Measurements from ENCODE around the gene ATP11C. TPM values are rescaled to one million over a fixed set of nuclear protein-coding genes. Genes with fewer than 3 reads are reported as not detected.

Gene ATP11C
- polyA plus RNA-seq, 2 donors = 1.7 to 3.4 TPM

GRCh38 chrX:139905051-139905450, 27.8 kb downstream of the ATP11C start:
- H3K36me3 ChIP-seq (ENCODE audit: control insufficient read depth in 2 of 2, insufficient read depth in 2 of 2, low read length in 1 of 2) = no peaks in the 10 kb centered on the region
- 50 to 55% methylated on average over 3 of the region's 3 CpGs for WGBS, 2 donors
- H3K4me3 ChIP-seq (ENCODE audit: low read depth in 1 of 2, low read length in 2 of 2) = no peak overlapping the region
- no peaks in the 10 kb centered on the region for H3K4me1 ChIP-seq (ENCODE audit: control insufficient read depth in 2 of 2, insufficient read depth in 2 of 2, low read length in 1 of 2)
- no peak overlapping the region for H3K27ac ChIP-seq (ENCODE audit: low read depth in 2 of 2, low read length in 1 of 2)
- H3K27me3 ChIP-seq (ENCODE audit: control insufficient read depth in 1 of 2, insufficient read depth in 2 of 2, low read length in 2 of 2) = no peaks in the 10 kb centered on the region
- no peaks in the 10 kb centered on the region for H3K9me3 ChIP-seq (ENCODE audit: control insufficient read depth in 2 of 2, insufficient read depth in 1 of 2, low read depth in 1 of 2, low read length in 1 of 2)

GRCh38 chrX:139903210-139903609, 29.6 kb downstream of the ATP11C start:
- Histone ChIP-seq H3K27ac (ENCODE audit: low read depth in 2 of 2, low read length in 1 of 2) (no peak overlapping the region), H3K36me3 (ENCODE audit: control insufficient read depth in 2 of 2, insufficient read depth in 2 of 2, low read length in 1 of 2) (no peaks in the 10 kb centered on the region), H3K27me3 (ENCODE audit: control insufficient read depth in 1 of 2, insufficient read depth in 2 of 2, low read length in 2 of 2) (no peaks in the 10 kb centered on the region), H3K4me3 (ENCODE audit: low read depth in 1 of 2, low read length in 2 of 2) (no peak overlapping the region), H3K4me1 (ENCODE audit: control insufficient read depth in 2 of 2, insufficient read depth in 2 of 2, low read length in 1 of 2) (no peaks in the 10 kb centered on the region), H3K9me3 (ENCODE audit: control insufficient read depth in 2 of 2, insufficient read depth in 1 of 2, low read depth in 1 of 2, low read length in 1 of 2) (no peaks in the 10 kb centered on the region)
- WGBS, 2 donors = 70 to 87% methylated on average over 3 of the region's 3 CpGs

GRCh38 chrX:139902559-139902958, 30.3 kb downstream of the ATP11C start:
- no peaks in the 10 kb centered on the region for H3K36me3 ChIP-seq (ENCODE audit: control insufficient read depth in 2 of 2, insufficient read depth in 2 of 2, low read length in 1 of 2)
- WGBS, 2 donors = 70 to 86% methylated on average over 2 of the region's 2 CpGs
- no peaks in the 10 kb centered on the region for H3K27me3 ChIP-seq (ENCODE audit: control insufficient read depth in 1 of 2, insufficient read depth in 2 of 2, low read length in 2 of 2)
- H3K9me3 ChIP-seq (ENCODE audit: control insufficient read depth in 2 of 2, insufficient read depth in 1 of 2, low read depth in 1 of 2, low read length in 1 of 2) = no peaks in the 10 kb centered on the region
- no peak overlapping the region for H3K27ac ChIP-seq (ENCODE audit: low read depth in 2 of 2, low read length in 1 of 2)
- H3K4me1 ChIP-seq (ENCODE audit: control insufficient read depth in 2 of 2, insufficient read depth in 2 of 2, low read length in 1 of 2) = no peaks in the 10 kb centered on the region
- H3K4me3 ChIP-seq (ENCODE audit: low read depth in 1 of 2, low read length in 2 of 2) = no peak overlapping the region

GRCh38 chrX:139898334-139898733, 34.5 kb downstream of the ATP11C start:
- Histone ChIP-seq H3K27ac (ENCODE audit: low read depth in 2 of 2, low read length in 1 of 2) (no peak overlapping the region), H3K4me3 (ENCODE audit: low read depth in 1 of 2, low read length in 2 of 2) (no peak overlapping the region), H3K9me3 (ENCODE audit: control insufficient read depth in 2 of 2, insufficient read depth in 1 of 2, low read depth in 1 of 2, low read length in 1 of 2) (no peaks in the 10 kb centered on the region), H3K27me3 (ENCODE audit: control insufficient read depth in 1 of 2, insufficient read depth in 2 of 2, low read length in 2 of 2) (no peaks in the 10 kb centered on the region), H3K36me3 (ENCODE audit: control insufficient read depth in 2 of 2, insufficient read depth in 2 of 2, low read length in 1 of 2) (no peaks in the 10 kb centered on the region), H3K4me1 (ENCODE audit: control insufficient read depth in 2 of 2, insufficient read depth in 2 of 2, low read length in 1 of 2) (no peaks in the 10 kb centered on the region)
- WGBS, 2 donors = 82 to 84% methylated on average over 2 of the region's 2 CpGs

- H3K4me3 ChIP-seq (ENCODE audit: low read depth in 1 of 2, low read length in 2 of 2) = no peak overlapping the region
- no peaks in the 10 kb centered on the region for H3K27me3 ChIP-seq (ENCODE audit: control insufficient read depth in 1 of 2, insufficient read depth in 2 of 2, low read length in 2 of 2)
- H3K4me1 ChIP-seq (ENCODE audit: control insufficient read depth in 2 of 2, insufficient read depth in 2 of 2, low read length in 1 of 2) = no peaks in the 10 kb centered on the region
- no peaks in the 10 kb centered on the region for H3K9me3 ChIP-seq (ENCODE audit: control insufficient read depth in 2 of 2, insufficient read depth in 1 of 2, low read depth in 1 of 2, low read length in 1 of 2)
- no peaks in the 10 kb centered on the region for H3K36me3 ChIP-seq (ENCODE audit: control insufficient read depth in 2 of 2, insufficient read depth in 2 of 2, low read length in 1 of 2)
- WGBS, 2 donors = 44 to 78% methylated on average over 2 of the region's 2 CpGs
- no peak overlapping the region for H3K27ac ChIP-seq (ENCODE audit: low read depth in 2 of 2, low read length in 1 of 2)
Observed at GRCh38 chrX:139892512-139892911, 40.3 kb downstream of the ATP11C start.

GRCh38 chrX:139890991-139891700, 41.7 kb downstream of the ATP11C start:
- WGBS, 2 donors = 72 to 77% methylated on average over 3 of the region's 3 CpGs
- Histone ChIP-seq H3K4me3 (ENCODE audit: low read depth in 1 of 2, low read length in 2 of 2) (no peak overlapping the region), H3K36me3 (ENCODE audit: control insufficient read depth in 2 of 2, insufficient read depth in 2 of 2, low read length in 1 of 2) (no peaks in the 10 kb centered on the region), H3K27me3 (ENCODE audit: control insufficient read depth in 1 of 2, insufficient read depth in 2 of 2, low read length in 2 of 2) (no peaks in the 10 kb centered on the region), H3K4me1 (ENCODE audit: control insufficient read depth in 2 of 2, insufficient read depth in 2 of 2, low read length in 1 of 2) (no peaks in the 10 kb centered on the region), H3K9me3 (ENCODE audit: control insufficient read depth in 2 of 2, insufficient read depth in 1 of 2, low read depth in 1 of 2, low read length in 1 of 2) (no peaks in the 10 kb centered on the region), H3K27ac (ENCODE audit: low read depth in 2 of 2, low read length in 1 of 2) (no peak overlapping the region)

- Histone ChIP-seq H3K9me3 (ENCODE audit: control insufficient read depth in 2 of 2, insufficient read depth in 1 of 2, low read depth in 1 of 2, low read length in 1 of 2) (no peaks in the 10 kb centered on the region), H3K27ac (ENCODE audit: low read depth in 2 of 2, low read length in 1 of 2) (no peak overlapping the region), H3K27me3 (ENCODE audit: control insufficient read depth in 1 of 2, insufficient read depth in 2 of 2, low read length in 2 of 2) (no peaks in the 10 kb centered on the region), H3K36me3 (ENCODE audit: control insufficient read depth in 2 of 2, insufficient read depth in 2 of 2, low read length in 1 of 2) (no peaks in the 10 kb centered on the region), H3K4me3 (ENCODE audit: low read depth in 1 of 2, low read length in 2 of 2) (no peak overlapping the region), H3K4me1 (ENCODE audit: control insufficient read depth in 2 of 2, insufficient read depth in 2 of 2, low read length in 1 of 2) (no peaks in the 10 kb centered on the region)
- WGBS, 2 donors = 43 to 55% methylated on average over 1 of the region's 1 CpG
Observed at GRCh38 chrX:139889760-139890159, 43.1 kb downstream of the ATP11C start.

GRCh38 chrX:139883984-139884383, 48.9 kb downstream of the ATP11C start:
- 57 to 98% methylated on average over 1 of the region's 1 CpG for WGBS, 2 donors
- Histone ChIP-seq H3K4me3 (ENCODE audit: low read depth in 1 of 2, low read length in 2 of 2) (no peak overlapping the region), H3K27ac (ENCODE audit: low read depth in 2 of 2, low read length in 1 of 2) (no peak overlapping the region), H3K36me3 (ENCODE audit: control insufficient read depth in 2 of 2, insufficient read depth in 2 of 2, low read length in 1 of 2) (no peaks in the 10 kb centered on the region), H3K27me3 (ENCODE audit: control insufficient read depth in 1 of 2, insufficient read depth in 2 of 2, low read length in 2 of 2) (no peaks in the 10 kb centered on the region), H3K4me1 (ENCODE audit: control insufficient read depth in 2 of 2, insufficient read depth in 2 of 2, low read length in 1 of 2) (no peaks in the 10 kb centered on the region), H3K9me3 (ENCODE audit: control insufficient read depth in 2 of 2, insufficient read depth in 1 of 2, low read depth in 1 of 2, low read length in 1 of 2) (no peaks in the 10 kb centered on the region)

- Histone ChIP-seq H3K27ac (ENCODE audit: low read depth in 2 of 2, low read length in 1 of 2) (no peak overlapping the region), H3K9me3 (ENCODE audit: control insufficient read depth in 2 of 2, insufficient read depth in 1 of 2, low read depth in 1 of 2, low read length in 1 of 2) (peaks cover 0 to 2% of the 10 kb centered on the region in 2 donors), H3K27me3 (ENCODE audit: control insufficient read depth in 1 of 2, insufficient read depth in 2 of 2, low read length in 2 of 2) (no peaks in the 10 kb centered on the region), H3K4me1 (ENCODE audit: control insufficient read depth in 2 of 2, insufficient read depth in 2 of 2, low read length in 1 of 2) (no peaks in the 10 kb centered on the region), H3K36me3 (ENCODE audit: control insufficient read depth in 2 of 2, insufficient read depth in 2 of 2, low read length in 1 of 2) (no peaks in the 10 kb centered on the region), H3K4me3 (ENCODE audit: low read depth in 1 of 2, low read length in 2 of 2) (no peak overlapping the region)
- 54 to 68% methylated on average over 2 of the region's 2 CpGs for WGBS, 2 donors
Observed at GRCh38 chrX:139882299-139882698, 50.6 kb downstream of the ATP11C start.

- Histone ChIP-seq H3K36me3 (ENCODE audit: control insufficient read depth in 2 of 2, insufficient read depth in 2 of 2, low read length in 1 of 2) (no peaks in the 10 kb centered on the region), H3K27me3 (ENCODE audit: control insufficient read depth in 1 of 2, insufficient read depth in 2 of 2, low read length in 2 of 2) (no peaks in the 10 kb centered on the region), H3K4me1 (ENCODE audit: control insufficient read depth in 2 of 2, insufficient read depth in 2 of 2, low read length in 1 of 2) (no peaks in the 10 kb centered on the region), H3K4me3 (ENCODE audit: low read depth in 1 of 2, low read length in 2 of 2) (no peak overlapping the region), H3K9me3 (ENCODE audit: control insufficient read depth in 2 of 2, insufficient read depth in 1 of 2, low read depth in 1 of 2, low read length in 1 of 2) (peaks cover 0 to 2% of the 10 kb centered on the region in 2 donors), H3K27ac (ENCODE audit: low read depth in 2 of 2, low read length in 1 of 2) (no peak overlapping the region)
- 59 to 63% methylated on average over 1 of the region's 1 CpG for WGBS, 2 donors
Observed at GRCh38 chrX:139881572-139881971, 51.3 kb downstream of the ATP11C start.

Measured in esophagus (tissue), 2 donors.